ELR (cell line): ENCODE results near the gene SHISA4.
A peak's percentile ranks its signal among the peaks of the same experiment; 100 is the strongest.

Experiments used
- DNase-seq: peaks from one replicate; pipeline ENCODE4 v3.0.0-alpha.2; 2015; ENCODE audit warnings: low read depth

Gene SHISA4

GRCh38 chr1:201881617-201882016 is 7.1 kb upstream of the SHISA4 start:
- DNase-seq: no peak

GRCh38 chr1:201882665-201883132 is 6.0 kb upstream of the SHISA4 start:
- DNase-seq: peak; percentile 91

- no peak for DNase-seq
Measured at GRCh38 chr1:201883266-201883665, 5.4 kb upstream of the SHISA4 start.

- peak; percentile 76 for DNase-seq
Measured at GRCh38 chr1:201883786-201884185, 4.9 kb upstream of the SHISA4 start.

- DNase-seq: no peak
Measured at GRCh38 chr1:201884425-201884824, 4.3 kb upstream of the SHISA4 start.

GRCh38 chr1:201885531-201886075 is 3.1 kb upstream of the SHISA4 start:
- peak; percentile 68 for DNase-seq

GRCh38 chr1:201886103-201886885 is 2.4 kb upstream of the SHISA4 start:
- no peak for DNase-seq

GRCh38 chr1:201887116-201887866 is 1.4 kb upstream of the SHISA4 start:
- DNase-seq: no peak

- no peak for DNase-seq
Measured at GRCh38 chr1:201889090-201889968, 631 bp downstream of the SHISA4 start.

GRCh38 chr1:201890223-201890622 is 1.5 kb downstream of the SHISA4 start:
- DNase-seq: no peak

GRCh38 chr1:201890806-201891450 is 2.2 kb downstream of the SHISA4 start:
- no peak for DNase-seq

- no peak for DNase-seq
Measured at GRCh38 chr1:201891451-201892045, 2.9 kb downstream of the SHISA4 start.

GRCh38 chr1:201892211-201892610 is 3.5 kb downstream of the SHISA4 start:
- no peak for DNase-seq

- no peak for DNase-seq
Measured at GRCh38 chr1:201893431-201893830, 4.7 kb downstream of the SHISA4 start.

- no peak for DNase-seq
Measured at GRCh38 chr1:201894343-201895119, 5.8 kb downstream of the SHISA4 start.

- no peak for DNase-seq
Measured at GRCh38 chr1:201895120-201895665, 6.5 kb downstream of the SHISA4 start.

- DNase-seq: peak; percentile 92
Measured at GRCh38 chr1:201895913-201896807, 7.5 kb downstream of the SHISA4 start.

GRCh38 chr1:201896951-201897391 is 8.3 kb downstream of the SHISA4 start:
- DNase-seq: peak; percentile 67
